Endothelial cell of umbilical vein (primary cell): Measurements from ENCODE around the gene CROCC. TPM values are rescaled to one million over a fixed set of nuclear protein-coding genes. Genes with fewer than 3 reads are reported as not detected.

Experiments used
- BruUV-seq: library from RNA; stranded (reverse); fragments of 400-500 nt; replicated peaks from 2 replicates; lab custom pipeline; 2021; lab: Mats Ljungman, UMichigan
- CTCF ChIA-PET: fragments of 300-600, 350-600 bp; sonication (Branson Sonifier 250); formaldehyde crosslinking; loops from one replicate; lab custom pipeline; 2021; ENCODE audit warnings: antibody characterized with exemption, inconsistent platforms; lab: Charles Lee
- POLR2A ChIA-PET: fragments of 300-600, 350-600 bp; sonication (Branson Sonifier 250); formaldehyde crosslinking; loops from one replicate; lab custom pipeline; 2021; ENCODE audit warnings: antibody characterized with exemption, inconsistent platforms; lab: Charles Lee
- DNase-seq: peaks from one replicate; pipeline ENCODE4 v3.0.0-alpha.2; 2011; ENCODE audit warnings: low read depth, low spot score
- FAIRE-seq: peaks from 2 replicates; lab custom pipeline; 2011; peaks lifted over from hg19 to GRCh38; lab: Jason Lieb, UNC
- H2AFZ ChIP-seq: 2 replicates; pipeline ENCODE4 v1.6.0; 2012; ENCODE audit warnings: low read depth, low read length, control low read depth, inconsistent platforms
- H3K27ac ChIP-seq: 2 replicates; pipeline ENCODE4 v1.5.1; 2011; ENCODE audit warnings: low read depth, mild to moderate bottlenecking, control low read depth, low read length, moderate library complexity; ENCODE audit not compliant: insufficient read depth
- H3K27me3 ChIP-seq, 2 experiments: 2 replicates each; pipeline versions ENCODE4 v1.6.0 to v1.6.1; 2011; ENCODE audit warnings: low read length in 2 of 2, mixed read lengths in 1 of 2; ENCODE audit not compliant: control insufficient read depth in 2 of 2, insufficient read depth in 2 of 2
- H3K36me3 ChIP-seq, 2 experiments: 2 replicates in 1 of 2; 3 replicates in 1 of 2; pipeline ENCODE4 v1.5.1; 2011; ENCODE audit warnings: low read length in 2 of 2, mild to moderate bottlenecking in 1 of 2, moderate library complexity in 1 of 2; ENCODE audit not compliant: control insufficient read depth in 2 of 2, insufficient read depth in 2 of 2; ENCODE audit errors: extremely low read depth in 1 of 2
- H3K4me1 ChIP-seq: 3 replicates; pipeline ENCODE4 v1.5.1; 2011; ENCODE audit warnings: mild to moderate bottlenecking, low read length; ENCODE audit not compliant: control insufficient read depth, insufficient read depth; ENCODE audit errors: extremely low read depth
- H3K4me2 ChIP-seq: 2 replicates; pipeline ENCODE4 v1.6.1; 2011; ENCODE audit warnings: low read length, control low read depth, mixed read lengths; ENCODE audit not compliant: insufficient read depth
- H3K4me3 ChIP-seq, 3 experiments: fragments of 200-600 bp in 1 of 3; sonication (generic), shearing (Covaris generic) in 1 of 3; replicated peaks in 1 of 3; 2 replicates each; pipeline ENCODE4 v1.5.1; 2011 to 2016; ENCODE audit warnings: control low read depth in 3 of 3, low read length in 3 of 3, mild to moderate bottlenecking in 2 of 3, inconsistent platforms in 1 of 3, low read depth in 1 of 3, moderate library complexity in 1 of 3; ENCODE audit not compliant: insufficient read depth in 1 of 3
- H3K79me2 ChIP-seq: 2 replicates; pipeline ENCODE4 v1.6.0; 2012; ENCODE audit warnings: low read length, inconsistent platforms; ENCODE audit not compliant: control insufficient read depth, insufficient read depth
- H3K9ac ChIP-seq: replicated peaks from 2 replicates; pipeline ENCODE3; 2011; ENCODE audit warnings: low read length, control low read depth; ENCODE audit not compliant: insufficient read depth; ENCODE audit errors: extremely low read depth
- H3K9me1 ChIP-seq: replicated peaks from 3 replicates; pipeline ENCODE4 v1.6.0; 2011; ENCODE audit warnings: mild to moderate bottlenecking, low read length; ENCODE audit not compliant: control insufficient read depth, insufficient read depth; ENCODE audit errors: extremely low read depth
- H3K9me3 ChIP-seq: replicated peaks from 2 replicates; pipeline ENCODE4 v1.5.1; 2012; ENCODE audit warnings: low read length, inconsistent platforms; ENCODE audit not compliant: control insufficient read depth, insufficient read depth
- H4K20me1 ChIP-seq: replicated peaks from 2 replicates; pipeline ENCODE3; 2011; ENCODE audit warnings: mild to moderate bottlenecking, low read length; ENCODE audit not compliant: control insufficient read depth, insufficient read depth; ENCODE audit errors: extremely low read depth
- JUN ChIP-seq: IDR thresholded peaks from 2 replicates; pipeline ENCODE4 v1.6.1; 2011; ENCODE audit warnings: borderline replicate concordance, low read depth; ENCODE audit not compliant: insufficient read length, insufficient read depth
- MYC ChIP-seq: IDR thresholded peaks from one replicate; pipeline ENCODE4 v1.6.1; 2011; ENCODE audit warnings: mild to moderate bottlenecking, low read depth, low read length
- dilution Hi-C: fragments of 300-500 bp; cut with MboI; formaldehyde crosslinking; loops from one replicate; pipeline ENCODE4 v1.15.0; 2019; ENCODE audit warnings: low sequenced_read_pairs; ENCODE audit not compliant: extremely low pct_ligation_motif_present
- intact Hi-C: fragments of 100-400 bp; cut with micrococcal nuclease; formaldehyde crosslinking; loops from one replicate; pipeline ENCODE4 v1.10.0; 2022
- polyA plus RNA-seq, 4 experiments: library from polyadenylated mRNA; depleted of rRNA in 3 of 4; stranded (reverse) in 3 of 4; unstranded in 1 of 4; fragments of >200 nt; gene quantifications; 2 replicates each; pipeline versions ENCODE4 v1.2.1 to v1.2.3, GENCODE V29; 2011 to 2012; ENCODE audit warnings: missing spikeins in 1 of 4
- total RNA-seq: library from RNA; stranded (reverse); gene quantifications from 2 replicates; pipeline ENCODE4 v1.2.3, GENCODE V29; 2021
- TF ChIP-seq, protein P1 (sequence below), 2 donors: IDR thresholded peaks; 1 replicate in 1 of 2; 2 replicates in 1 of 2; pipeline ENCODE4 v1.5.1; 2011; ENCODE audit warnings: low read length in 2 of 2, mild to moderate bottlenecking in 2 of 2, moderate library complexity in 2 of 2, control low read depth in 1 of 2, inconsistent platforms in 1 of 2, low read depth in 1 of 2; ENCODE audit not compliant: insufficient read depth in 1 of 2; ENCODE audit errors: extremely low read depth in 1 of 2

The CROCC gene
- total and polyA plus RNA-seq, 2 donors (not counting 3 experiments of a cell fraction or from before 2014, with no cell fraction given): 18.3 to 35.5 TPM

DNA sequence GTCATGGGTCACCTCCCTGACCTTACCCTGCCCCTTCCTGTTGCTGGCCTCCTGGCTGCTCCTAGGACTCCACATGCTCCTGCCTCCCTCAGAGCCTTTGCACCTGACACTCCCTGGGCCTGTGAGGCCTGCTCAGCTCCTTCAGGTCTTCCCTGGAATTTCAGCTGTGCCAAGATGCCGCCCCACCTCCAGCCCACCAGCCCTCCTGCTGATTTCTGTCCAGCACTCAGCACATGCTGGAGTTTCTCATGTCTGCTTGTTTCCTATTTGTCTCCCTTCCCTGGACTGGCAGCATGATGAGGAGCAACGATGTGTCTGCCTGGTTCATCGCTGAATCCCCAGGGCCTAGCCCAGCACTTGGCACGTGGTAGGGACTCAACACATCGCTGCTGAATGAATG lies 55.6 kb downstream of the CROCC start:
- Histone ChIP-seq H3K4me2 (no peak overlapping the region), H3K9me1 (no peaks in the 10 kb centered on the region), H3K4me1 (peaks cover 14% of the 10 kb centered on the region), H3K4me3 (no peak overlapping the region), H3K79me2 (no peaks in the 10 kb centered on the region), H3K9ac (no peak overlapping the region), H3K9me3 (no peaks in the 10 kb centered on the region), H3K27me3 (no peaks in the 10 kb centered on the region), H4K20me1 (no peaks in the 10 kb centered on the region), H2AFZ (no peak overlapping the region), H3K27ac (no peak overlapping the region), H3K36me3 (peaks cover 0 to 25% of the 10 kb centered on the region in 2 experiments)
- POLR2A ChIA-PET: no interaction called here
- DNase-seq (no peak), FAIRE-seq (no peak)
- TF ChIP-seq MYC: no peak
- TF ChIP-seq, protein P1, sequence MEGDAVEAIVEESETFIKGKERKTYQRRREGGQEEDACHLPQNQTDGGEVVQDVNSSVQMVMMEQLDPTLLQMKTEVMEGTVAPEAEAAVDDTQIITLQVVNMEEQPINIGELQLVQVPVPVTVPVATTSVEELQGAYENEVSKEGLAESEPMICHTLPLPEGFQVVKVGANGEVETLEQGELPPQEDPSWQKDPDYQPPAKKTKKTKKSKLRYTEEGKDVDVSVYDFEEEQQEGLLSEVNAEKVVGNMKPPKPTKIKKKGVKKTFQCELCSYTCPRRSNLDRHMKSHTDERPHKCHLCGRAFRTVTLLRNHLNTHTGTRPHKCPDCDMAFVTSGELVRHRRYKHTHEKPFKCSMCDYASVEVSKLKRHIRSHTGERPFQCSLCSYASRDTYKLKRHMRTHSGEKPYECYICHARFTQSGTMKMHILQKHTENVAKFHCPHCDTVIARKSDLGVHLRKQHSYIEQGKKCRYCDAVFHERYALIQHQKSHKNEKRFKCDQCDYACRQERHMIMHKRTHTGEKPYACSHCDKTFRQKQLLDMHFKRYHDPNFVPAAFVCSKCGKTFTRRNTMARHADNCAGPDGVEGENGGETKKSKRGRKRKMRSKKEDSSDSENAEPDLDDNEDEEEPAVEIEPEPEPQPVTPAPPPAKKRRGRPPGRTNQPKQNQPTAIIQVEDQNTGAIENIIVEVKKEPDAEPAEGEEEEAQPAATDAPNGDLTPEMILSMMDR (IDR thresholded peaks at IDR 0.05; ENCODE audit: extremely low read depth in 1 of 2, insufficient read depth in 1 of 2, low read depth in 1 of 2, low read length in 2 of 2): no peak
- intact Hi-C loops (no loop called here), dilution Hi-C loops (no loop called here)
- CTCF ChIA-PET: interaction anchor here (1.6 to 3.8 kb wide), 2 partner anchors 17 to 26 kb away, joined by 5 to 16 read pairs; no protein-coding TSS in a partner anchor
- BruUV-seq: no TSS peak

GRCh38 chr1:16978139-16978538 lies 56.4 kb downstream of the CROCC start:
- Histone ChIP-seq H3K36me3 (peaks cover 0 to 25% of the 10 kb centered on the region in 2 experiments), H4K20me1 (no peaks in the 10 kb centered on the region), H3K27ac (no peak overlapping the region), H3K4me1 (peaks cover 14% of the 10 kb centered on the region), H3K4me3 (no peak overlapping the region), H3K9ac (no peak overlapping the region), H3K9me1 (no peaks in the 10 kb centered on the region), H3K9me3 (no peaks in the 10 kb centered on the region), H3K27me3 (no peaks in the 10 kb centered on the region), H3K79me2 (no peaks in the 10 kb centered on the region), H2AFZ (no peak overlapping the region), H3K4me2 (no peak overlapping the region)
- BruUV-seq: no TSS peak
- dilution Hi-C loops (no loop called here), intact Hi-C loops (no loop called here)
- no peak for TF ChIP-seq JUN
- no peak for DNase-seq
- POLR2A ChIA-PET: interaction anchor here (1.1 kb wide), 1 partner anchor 73 kb away, joined by 4 read pairs; no protein-coding TSS in a partner anchor
- FAIRE-seq: no peak
- CTCF ChIA-PET: interaction anchor here (0.6 to 4.5 kb wide), 5 partner anchors 11 to 68 kb away, joined by 3 to 25 read pairs (median 5); no protein-coding TSS in a partner anchor
